GM10847 (cell line): ENCODE data around the gene GPER1.

Experiments used
- POLR2A ChIP-seq: IDR thresholded peaks from 2 replicates; pipeline ENCODE4 v1.6.1; 2011; ENCODE audit not compliant: insufficient read length; ENCODE audit errors: extremely low read depth

The GPER1 gene

GRCh38 chr7:1050956-1051690, 36.8 kb upstream of the GPER1 start:
- no peak for TF ChIP-seq POLR2A

- TF ChIP-seq POLR2A, result no peak
Observed at GRCh38 chr7:1052031-1052818, 35.7 kb upstream of the GPER1 start.

GRCh38 chr7:1053002-1053411, 34.9 kb upstream of the GPER1 start:
- TF ChIP-seq POLR2A, result no peak

- no peak for TF ChIP-seq POLR2A
Observed at GRCh38 chr7:1053816-1054370, 34.0 kb upstream of the GPER1 start.

GRCh38 chr7:1054438-1054837, 33.5 kb upstream of the GPER1 start:
- no peak for TF ChIP-seq POLR2A

GRCh38 chr7:1054861-1055450, 33.0 kb upstream of the GPER1 start:
- TF ChIP-seq POLR2A, result no peak

- no peak for TF ChIP-seq POLR2A
Observed at GRCh38 chr7:1055491-1055955, 32.4 kb upstream of the GPER1 start.

GRCh38 chr7:1055956-1056784, 31.7 kb upstream of the GPER1 start:
- TF ChIP-seq POLR2A, result no peak

GRCh38 chr7:1056785-1057410, 31.0 kb upstream of the GPER1 start:
- no peak for TF ChIP-seq POLR2A

GRCh38 chr7:1057416-1058291, 30.3 kb upstream of the GPER1 start:
- TF ChIP-seq POLR2A, result no peak

- TF ChIP-seq POLR2A, result no peak
Observed at GRCh38 chr7:1058311-1058710, 29.6 kb upstream of the GPER1 start.

- no peak for TF ChIP-seq POLR2A
Observed at GRCh38 chr7:1058821-1059199, 29.1 kb upstream of the GPER1 start.
